AG10803 (cell line): ENCODE data around the gene EMILIN3.

Experiments
- DNase-seq: peaks from one replicate; pipeline ENCODE4 v3.0.0; 2010; ENCODE audit warnings: low read depth
- H3K4me3 ChIP-seq: 2 replicates; pipeline ENCODE4 v1.5.1; 2011; ENCODE audit warnings: mild to moderate bottlenecking, low read length, control low read depth
- CTCF ChIP-seq: conservative IDR thresholded peaks from 2 replicates; pipeline ENCODE4 v1.5.1; 2011; ENCODE audit warnings: mild to moderate bottlenecking, low read length, control low read depth, inconsistent platforms

Gene EMILIN3

GRCh38 chr20:41395667-41396664, 29.3 kb upstream of the EMILIN3 start:
- TF ChIP-seq CTCF: no peak
- H3K4me3 ChIP-seq: no peak overlapping the region
- no peak for DNase-seq

- no peak for TF ChIP-seq CTCF
- DNase-seq: no peak
- no peak overlapping the region for H3K4me3 ChIP-seq
Measured at GRCh38 chr20:41394931-41395666, 28.5 kb upstream of the EMILIN3 start.

GRCh38 chr20:41394081-41394480, 27.5 kb upstream of the EMILIN3 start:
- no peak for TF ChIP-seq CTCF
- no peak overlapping the region for H3K4me3 ChIP-seq
- no peak for DNase-seq

GRCh38 chr20:41393705-41394066, 27.1 kb upstream of the EMILIN3 start:
- H3K4me3 ChIP-seq: no peak overlapping the region
- no peak for DNase-seq
- TF ChIP-seq CTCF: no peak

GRCh38 chr20:41392871-41393704, 26.5 kb upstream of the EMILIN3 start:
- TF ChIP-seq CTCF: no peak
- no peak for DNase-seq
- H3K4me3 ChIP-seq: no peak overlapping the region

GRCh38 chr20:41392295-41392694, 25.7 kb upstream of the EMILIN3 start:
- DNase-seq: no peak
- H3K4me3 ChIP-seq: no peak overlapping the region
- no peak for TF ChIP-seq CTCF
